COLO829 (cell line): Measurements from ENCODE around the gene FGF22.
"Not testable (repeated sequence)": the region's sequence is repeated elsewhere in the genome, so short reads cannot be mapped to it uniquely, and the experiment has no call there.

Experiments
- DNase-seq: peaks from one replicate; pipeline ENCODE4 v3.0.0; 2012; ENCODE audit warnings: low spot score

The FGF22 gene

DNA sequence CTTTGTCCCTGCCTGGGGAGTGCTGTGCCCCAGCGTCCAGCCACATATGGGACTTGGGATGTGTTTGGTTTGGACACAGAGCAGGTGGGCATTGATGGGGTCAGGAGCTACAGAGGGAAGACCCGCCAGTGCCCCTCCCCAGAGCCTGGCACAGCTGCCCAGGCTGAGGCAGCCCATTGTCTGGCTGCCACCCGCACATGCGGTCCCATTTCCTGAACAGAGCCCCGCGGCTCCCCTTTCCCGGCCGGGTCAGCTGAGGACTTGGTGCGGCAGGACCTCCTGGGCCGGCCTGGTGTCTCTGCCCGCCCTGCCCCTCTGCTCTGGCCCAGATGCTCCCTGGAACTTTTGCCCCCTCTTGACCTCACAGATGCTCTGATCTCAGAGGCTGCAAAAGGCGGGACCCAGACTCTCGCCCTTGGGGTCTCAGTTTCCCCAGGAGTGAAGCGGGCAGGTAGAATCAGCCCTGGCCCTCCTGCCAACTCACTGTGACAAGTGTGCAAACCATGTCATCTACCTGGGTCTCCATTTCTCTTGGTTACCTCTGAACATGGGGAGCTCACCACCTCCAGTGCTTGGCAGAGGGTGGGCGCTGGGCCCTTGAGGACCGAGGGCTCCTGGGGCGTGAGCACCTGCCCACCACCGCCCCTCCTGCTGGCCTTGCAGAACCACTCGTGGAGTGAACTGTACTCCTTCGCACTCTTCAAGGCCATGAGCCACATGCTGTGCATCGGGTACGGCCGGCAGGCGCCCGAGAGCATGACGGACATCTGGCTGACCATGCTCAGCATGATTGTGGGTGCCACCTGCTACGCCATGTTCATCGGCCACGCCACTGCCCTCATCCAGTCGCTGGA lies 32.2 kb upstream of the FGF22 start:
- no peak for DNase-seq

DNA sequence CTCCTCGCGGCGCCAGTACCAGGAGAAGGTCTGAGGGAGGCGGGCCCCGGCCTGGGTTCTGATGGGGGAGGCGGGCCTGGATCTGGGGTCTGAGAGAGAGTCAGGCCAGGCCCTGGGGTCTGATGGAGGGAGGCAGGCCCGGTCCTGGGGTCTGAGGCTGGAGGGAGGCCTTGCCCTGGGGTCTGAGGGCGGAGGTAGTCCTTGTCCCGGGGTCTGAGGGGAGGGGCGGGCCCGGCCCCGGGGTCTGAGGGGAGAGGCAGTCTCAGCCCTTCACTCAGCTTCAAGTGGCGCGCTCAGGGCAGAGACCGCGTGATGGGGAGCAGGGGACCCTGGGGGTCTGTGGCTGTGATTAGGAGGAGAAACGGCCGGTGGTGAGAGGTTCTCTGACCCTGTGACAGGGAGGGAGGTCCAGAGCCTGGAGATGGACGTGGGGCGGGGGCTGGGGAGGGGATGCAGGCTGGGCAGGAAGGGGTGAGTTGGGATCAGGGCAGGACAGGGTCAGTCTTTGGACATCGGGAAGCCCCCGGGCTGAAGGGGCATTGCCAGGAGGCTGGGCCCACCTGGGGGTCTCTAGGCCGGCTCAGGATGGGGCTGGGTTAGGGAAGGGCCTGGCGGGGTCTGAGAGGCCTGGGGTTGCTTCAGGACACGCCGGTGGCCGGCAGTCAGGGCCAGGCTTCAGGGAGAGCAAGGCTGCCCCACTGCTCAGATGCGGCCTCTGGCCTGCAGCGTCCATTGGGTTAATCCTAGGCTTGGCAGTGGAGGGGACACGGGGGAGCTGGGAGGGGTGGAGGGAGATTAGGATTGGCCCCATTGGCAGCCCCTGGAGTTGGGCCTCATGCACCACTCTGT lies 31.3 kb upstream of the FGF22 start:
- DNase-seq: no peak

DNA sequence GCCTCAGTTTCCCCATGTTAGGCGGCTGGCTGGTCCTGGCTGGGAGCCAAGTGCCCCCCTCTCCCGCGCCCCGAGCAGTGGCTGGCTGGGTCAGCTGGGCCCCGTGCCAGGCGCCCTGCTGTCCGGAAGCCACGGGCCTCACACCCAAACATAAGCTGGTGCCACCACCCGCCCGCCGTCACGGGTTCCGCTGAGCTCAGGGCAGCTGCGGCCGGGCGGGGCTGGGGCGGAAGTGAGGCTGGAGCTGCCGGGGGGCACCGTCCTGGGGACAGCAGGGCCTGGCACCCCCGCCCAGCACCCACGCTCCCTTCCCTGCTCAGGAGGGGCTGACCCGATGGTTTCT lies 30.7 kb upstream of the FGF22 start:
- peak; percentile 58 for DNase-seq

DNA sequence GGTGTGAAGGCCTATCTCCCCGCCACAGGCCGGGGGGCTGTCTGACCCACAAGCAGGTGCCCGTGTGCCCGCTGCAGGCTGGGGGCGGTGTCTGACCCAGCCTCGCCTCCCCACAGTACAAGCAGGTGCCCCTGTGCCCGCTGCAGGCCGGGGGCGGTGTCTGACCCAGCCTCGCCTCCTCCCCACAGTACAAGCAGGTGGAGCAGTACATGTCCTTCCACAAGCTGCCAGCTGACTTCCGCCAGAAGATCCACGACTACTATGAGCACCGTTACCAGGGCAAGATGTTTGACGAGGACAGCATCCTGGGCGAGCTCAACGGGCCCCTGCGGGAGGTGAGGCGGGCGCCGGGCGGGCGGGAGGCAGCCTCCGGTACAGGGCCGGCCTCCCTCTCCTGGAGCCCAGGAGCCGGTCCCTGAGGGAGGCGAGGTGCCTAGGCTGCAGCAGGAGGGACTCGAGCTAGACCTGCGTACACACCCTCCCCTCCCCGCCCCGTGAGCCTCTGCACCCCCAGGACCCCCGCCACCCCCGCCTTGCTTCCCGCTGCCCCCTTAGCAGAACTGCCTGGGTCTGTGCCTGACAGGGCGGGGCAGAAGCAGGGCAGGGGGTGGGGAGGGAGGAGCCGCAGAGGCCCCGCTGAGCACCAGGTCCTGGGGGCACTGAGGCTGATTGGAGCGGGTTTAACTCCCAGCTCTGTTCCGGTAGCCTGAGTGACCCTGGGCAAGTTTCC lies 29.4 kb upstream of the FGF22 start:
- DNase-seq: no peak

DNA sequence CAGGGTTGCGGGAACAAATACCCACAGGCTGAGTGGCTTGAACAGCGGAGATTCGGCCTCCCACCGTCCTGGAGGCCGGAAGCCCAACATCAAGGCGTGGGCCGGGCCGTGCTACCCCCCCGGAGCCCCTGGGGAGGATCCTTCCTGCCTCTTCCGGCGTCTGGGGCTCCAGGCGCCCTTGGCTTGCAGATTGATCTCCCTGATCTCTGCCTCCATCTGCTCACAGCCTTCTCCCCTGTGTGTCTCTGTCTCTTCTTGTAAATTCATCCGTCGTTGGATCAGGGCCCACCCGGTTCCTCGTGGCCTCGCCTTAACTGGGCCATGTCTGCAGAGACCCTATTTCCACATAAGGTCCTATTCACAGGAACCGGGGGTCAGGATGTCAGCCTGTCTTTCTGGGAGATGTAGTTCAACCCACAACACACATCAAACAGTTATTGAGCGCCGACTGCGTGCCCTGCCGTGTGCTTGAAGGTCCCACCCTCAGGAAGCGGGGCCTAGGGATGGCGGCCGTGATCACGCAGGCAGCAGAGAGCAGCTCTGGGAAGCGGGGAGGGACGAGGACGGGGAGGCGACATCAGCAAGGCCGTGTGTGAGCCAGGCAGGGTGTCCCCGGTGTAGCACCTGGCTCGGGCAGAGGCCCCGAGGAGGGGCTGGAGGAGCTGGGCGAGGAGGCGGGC lies 28.7 kb upstream of the FGF22 start:
- peak; percentile 68 for DNase-seq

DNA sequence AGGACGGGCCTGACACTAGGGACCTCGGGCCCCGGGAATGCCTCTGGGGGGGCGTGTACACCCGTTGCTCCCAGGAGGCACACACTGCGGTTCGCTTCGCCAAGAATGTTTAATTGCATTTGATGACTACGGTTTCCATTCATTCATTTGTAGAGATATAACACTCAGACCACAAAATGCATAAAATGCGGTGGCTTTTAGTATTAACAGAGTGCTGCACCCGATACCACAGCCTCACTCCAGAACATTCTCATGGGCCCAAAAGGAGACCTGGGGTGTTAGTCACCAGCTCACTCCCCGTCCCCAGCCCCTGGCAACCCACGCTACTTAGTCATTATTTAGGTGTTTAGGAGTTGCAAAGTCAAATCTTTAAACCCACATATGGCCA lies 28.2 kb upstream of the FGF22 start:
- peak; percentile 43 for DNase-seq

DNA sequence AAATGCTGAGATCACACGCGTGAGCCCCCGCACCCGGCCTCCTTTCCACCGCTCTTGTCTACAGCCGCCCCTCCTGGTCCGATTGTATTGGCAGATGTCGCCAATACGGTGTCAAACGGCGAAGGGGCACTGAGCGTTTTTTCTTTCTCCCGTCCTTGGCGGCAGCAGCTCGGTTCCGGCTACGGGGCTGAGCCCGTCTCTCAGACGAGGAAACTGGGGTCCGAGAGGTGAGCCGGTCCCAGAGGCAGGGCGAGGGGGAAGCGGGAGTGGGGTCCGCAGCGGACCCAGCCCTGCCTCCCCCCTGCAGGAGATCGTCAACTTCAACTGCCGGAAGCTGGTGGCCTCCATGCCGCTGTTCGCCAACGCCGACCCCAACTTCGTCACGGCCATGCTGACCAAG lies 26.7 kb upstream of the FGF22 start:
- DNase-seq: no peak

DNA sequence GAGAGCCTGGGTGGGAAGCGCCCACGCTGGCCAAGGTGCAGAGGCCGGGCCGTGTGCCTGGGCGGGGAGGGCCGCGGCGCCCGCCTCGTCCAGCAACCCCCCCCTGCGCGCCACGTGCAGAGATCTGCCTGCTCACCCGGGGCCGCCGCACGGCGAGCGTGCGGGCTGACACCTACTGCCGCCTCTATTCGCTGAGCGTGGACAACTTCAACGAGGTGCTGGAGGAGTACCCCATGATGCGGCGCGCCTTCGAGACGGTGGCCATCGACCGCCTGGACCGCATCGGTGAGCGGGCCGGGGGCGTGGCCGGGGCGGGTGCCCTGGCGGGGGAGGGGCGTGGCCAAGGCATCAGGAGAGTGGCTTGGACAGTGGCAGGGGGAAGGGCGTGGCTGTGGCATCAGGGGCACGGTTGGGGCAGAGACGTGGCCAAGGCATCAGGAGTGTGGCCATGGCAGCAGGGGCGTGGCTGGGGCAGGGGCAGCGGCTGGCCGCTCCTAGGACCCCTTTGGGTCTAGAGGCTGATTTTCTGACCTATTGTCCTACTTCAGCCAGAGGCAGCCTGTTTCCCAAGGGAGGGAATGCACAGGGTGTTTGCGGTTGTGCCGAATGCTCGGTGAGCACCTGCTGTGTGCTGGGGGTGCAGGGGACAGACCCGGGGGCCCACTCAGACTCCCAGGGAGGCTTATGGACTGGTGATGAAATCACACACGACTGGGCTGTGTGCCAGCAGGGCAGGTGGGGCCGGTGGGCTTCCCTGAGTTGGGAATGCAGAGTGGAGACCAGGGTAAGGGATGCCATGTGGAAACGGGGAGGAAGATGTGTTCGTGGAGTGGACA lies 25.7 kb upstream of the FGF22 start:
- DNase-seq: no peak

DNA sequence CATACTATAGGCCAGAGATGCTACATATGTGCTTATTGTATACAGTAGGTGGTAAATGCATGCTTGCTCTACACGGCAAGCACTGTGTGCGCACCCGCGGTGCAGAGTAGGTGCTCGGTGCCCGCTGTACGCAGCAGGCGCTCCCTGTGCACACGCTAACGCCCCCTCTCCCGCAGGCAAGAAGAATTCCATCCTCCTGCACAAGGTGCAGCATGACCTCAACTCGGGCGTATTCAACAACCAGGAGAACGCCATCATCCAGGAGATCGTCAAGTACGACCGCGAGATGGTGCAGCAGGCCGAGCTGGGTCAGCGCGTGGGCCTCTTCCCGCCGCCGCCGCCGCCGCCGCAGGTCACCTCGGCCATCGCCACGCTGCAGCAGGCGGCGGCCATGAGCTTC lies 24.1 kb upstream of the FGF22 start:
- no peak for DNase-seq

DNA sequence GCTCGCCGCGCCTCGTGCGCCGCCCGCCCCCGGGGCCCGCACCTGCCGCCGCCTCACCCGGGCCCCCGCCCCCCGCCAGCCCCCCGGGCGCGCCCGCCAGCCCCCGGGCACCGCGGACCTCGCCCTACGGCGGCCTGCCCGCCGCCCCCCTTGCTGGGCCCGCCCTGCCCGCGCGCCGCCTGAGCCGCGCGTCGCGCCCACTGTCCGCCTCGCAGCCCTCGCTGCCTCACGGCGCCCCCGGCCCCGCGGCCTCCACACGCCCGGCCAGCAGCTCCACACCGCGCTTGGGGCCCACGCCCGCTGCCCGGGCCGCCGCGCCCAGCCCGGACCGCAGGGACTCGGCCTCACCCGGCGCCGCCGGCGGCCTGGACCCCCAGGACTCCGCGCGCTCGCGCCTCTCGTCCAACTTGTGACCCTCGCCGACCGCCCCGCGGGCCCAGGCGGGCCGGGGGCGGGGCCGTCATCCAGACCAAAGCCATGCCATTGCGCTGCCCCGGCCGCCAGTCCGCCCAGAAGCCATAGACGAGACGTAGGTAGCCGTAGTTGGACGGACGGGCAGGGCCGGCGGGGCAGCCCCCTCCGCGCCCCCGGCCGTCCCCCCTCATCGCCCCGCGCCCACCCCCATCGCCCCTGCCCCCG lies 23.5 kb upstream of the FGF22 start:
- DNase-seq: no peak

DNA sequence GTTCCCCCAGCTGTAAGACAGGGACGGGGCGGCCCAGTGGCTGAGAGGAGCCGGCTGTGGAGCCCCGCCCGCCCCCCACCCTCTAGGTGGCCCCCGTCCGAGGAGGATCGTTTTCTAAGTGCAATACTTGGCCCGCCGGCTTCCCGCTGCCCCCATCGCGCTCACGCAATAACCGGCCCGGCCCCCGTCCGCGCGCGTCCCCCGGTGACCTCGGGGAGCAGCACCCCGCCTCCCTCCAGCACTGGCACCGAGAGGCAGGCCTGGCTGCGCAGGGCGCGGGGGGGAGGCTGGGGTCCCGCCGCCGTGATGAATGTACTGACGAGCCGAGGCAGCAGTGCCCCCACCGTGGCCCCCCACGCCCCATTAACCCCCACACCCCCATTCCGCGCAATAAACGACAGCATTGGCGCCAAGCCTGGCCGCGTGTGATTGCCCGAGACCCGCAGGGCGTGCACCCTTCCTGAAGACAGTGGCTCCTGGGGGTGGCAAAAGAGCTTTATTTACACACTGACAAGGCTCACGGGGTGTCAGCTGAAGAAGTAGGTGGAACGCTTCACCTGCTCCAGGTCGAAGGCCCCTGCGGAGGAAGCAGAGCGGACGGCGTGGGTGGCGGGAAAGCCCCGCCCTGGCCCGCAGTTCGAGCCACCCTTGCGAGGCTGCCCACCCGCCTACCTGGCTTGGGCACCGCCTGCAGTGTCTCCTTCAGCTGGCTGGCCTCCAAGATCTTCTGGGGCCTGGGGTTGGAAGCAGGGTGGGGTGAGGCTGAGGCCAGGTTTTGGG lies 22.7 kb upstream of the FGF22 start:
- DNase-seq: no peak

DNA sequence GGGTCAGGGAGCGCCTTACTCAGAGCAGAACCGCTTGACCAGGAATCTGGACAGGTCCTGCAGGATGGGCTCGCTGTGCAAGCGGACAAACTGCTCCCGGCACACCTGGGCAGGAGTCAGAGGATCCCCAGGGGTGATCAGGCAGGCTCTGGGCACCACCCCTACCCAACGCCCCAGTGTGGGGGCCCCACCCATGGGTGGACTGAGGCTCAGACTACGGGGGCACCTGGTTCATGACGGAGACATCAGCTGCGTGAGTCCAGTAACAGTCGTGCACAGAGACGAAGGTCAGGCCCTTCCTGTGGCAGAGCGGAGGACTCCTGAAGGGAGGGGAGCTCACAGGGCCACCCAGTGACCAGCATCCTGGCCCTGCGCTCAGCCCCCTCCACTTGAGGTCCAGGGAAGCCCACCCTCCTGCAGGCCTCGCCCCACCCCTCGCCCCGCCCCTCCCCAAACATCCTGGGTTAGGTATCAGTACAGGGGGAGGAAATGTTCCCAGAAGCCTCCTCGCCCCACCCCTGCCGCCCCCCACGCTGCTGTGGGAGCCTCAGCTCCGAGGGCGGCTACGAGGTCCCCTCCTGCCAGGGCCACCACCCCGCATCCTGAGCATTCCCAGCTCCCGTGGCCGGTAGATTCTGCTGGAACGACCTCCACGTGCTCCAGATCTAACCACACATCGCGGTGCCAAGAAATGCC lies 22.0 kb upstream of the FGF22 start:
- DNase-seq: no peak

DNA sequence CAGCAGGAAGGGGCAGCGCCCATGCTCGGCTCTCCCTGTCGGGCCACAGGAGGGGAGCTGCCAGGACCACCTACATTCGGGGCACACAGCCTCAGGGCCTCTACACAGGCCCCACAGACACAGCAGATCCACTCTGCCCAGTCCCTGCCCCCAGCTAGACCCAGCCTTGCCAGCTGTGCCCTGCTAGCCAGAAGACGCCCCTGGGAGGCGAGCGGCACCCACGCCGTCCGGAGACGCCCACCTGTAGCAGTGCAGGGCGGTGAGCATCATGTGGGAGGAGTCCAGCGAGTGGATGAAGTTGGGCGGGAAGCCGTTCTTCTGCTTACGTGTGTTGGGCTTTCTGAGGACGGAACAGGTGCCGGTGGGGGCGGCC lies 21.4 kb upstream of the FGF22 start:
- no peak for DNase-seq

DNA sequence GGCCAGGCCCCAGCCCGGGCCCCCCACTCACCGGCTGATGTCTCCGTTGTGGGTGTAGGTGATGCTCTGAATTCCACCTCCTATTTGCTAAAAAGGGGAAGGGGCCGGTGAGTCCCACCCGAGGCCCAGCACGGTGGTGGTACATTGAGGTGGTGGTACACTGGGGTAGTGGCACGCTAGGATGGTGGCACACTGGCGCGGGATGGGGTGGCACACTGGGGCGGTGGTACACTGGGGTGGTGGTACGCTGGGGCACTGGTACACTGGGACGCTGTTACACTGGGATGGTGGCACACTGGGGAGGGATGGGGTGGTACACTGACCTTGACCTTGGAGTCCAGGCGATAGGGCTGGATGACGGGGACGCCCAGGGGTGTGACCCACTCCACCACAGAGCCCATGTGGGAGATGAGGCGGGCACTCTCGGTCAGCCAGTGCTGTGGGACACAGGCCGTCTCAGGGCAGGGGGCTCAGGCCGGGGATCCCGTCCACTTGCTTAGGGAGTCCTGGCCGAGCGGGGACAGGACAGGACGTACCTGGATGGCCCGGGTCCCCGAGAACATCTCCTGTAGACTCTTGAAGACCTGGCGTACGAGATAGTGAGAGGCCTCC lies 20.9 kb upstream of the FGF22 start:
- DNase-seq: no peak

DNA sequence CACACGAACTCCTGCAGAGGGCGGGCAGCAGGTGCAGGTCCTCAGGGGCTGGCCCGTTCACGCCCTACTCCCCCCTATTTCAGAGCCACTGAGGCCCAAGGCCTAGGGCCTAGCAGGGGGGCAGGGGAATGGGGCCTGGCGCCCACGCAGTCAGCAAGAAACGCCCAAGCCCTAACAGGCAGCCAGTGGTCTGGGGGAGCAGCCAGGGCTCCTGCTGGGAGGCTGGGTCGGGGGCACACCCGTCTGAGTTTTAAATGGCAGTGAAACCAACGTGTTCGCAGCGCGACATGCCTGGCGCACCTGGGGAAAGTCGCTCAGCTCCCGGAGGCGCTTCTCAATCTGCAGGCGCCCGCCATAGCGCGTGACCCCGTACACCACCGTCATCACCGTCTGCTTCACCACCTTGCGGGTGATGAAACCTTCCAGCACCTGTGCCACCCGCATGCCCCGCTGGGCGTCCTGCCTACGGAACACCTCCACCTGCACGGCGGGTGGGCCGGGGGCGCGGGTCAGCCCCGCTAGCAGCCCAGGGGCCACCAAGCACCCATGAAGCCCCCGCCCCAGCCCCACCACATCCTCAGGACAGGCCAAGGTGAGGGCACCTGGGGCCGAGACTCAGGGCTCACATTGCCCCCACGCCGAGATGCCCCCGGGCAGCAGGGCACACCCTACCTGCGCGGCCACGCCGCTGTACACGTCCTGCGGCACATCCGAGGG lies 20.2 kb upstream of the FGF22 start:
- DNase-seq: no peak

DNA sequence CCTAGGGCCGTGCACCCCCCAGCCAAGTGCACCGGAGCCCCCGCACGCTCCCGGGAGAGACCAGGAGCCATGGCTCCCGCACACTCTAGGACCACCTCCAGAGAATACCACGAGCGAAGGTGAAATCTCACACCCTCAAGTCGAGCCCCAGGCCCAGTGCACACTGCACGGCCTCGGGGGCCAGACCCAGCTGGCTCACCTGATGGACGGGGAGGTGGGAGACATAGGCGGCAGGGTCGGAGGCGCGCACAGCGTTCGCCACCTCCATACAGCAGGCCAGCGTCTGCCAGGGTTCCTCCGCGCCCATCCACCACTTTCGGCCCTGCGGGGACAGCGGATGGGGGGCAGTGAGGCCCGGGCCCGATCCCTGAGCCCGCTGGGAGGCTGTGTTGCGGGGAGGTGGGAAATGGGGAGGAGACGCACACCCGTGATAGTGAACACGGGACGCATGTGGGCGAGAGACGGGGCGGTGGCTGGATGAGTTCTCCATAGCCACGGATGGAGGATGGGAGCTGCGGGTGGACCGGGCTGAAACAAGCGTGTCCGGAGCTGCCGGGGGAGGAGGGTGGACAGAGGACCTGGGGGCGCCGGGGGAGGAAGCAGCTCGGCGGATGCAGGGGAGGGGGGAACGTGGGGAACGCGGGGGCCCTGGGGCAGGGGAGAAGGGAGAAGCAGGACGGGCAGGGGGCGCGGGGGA lies 19.4 kb upstream of the FGF22 start:
- no peak for DNase-seq

DNA sequence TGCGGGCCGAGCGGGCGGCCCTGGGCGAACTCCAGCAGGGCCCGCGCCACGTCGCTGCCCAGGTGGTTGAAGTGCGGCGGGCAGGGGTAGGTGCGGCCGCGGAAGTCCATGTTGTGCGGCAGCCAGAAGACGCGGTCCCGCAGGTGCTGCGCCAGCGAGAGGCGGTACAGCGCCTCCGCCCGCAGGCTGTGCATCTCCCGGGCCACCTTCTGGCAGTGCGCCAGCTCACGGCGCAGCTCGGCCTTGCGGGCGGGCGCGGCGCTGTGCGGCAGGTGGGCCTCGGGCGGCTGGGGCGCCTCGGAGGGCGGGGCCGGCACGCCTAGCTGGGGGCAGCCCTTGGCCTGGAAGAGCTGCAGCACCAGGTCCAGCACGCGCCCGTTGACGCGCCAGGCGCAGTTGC lies 18.5 kb upstream of the FGF22 start:
- DNase-seq: not testable (repeated sequence)

DNA sequence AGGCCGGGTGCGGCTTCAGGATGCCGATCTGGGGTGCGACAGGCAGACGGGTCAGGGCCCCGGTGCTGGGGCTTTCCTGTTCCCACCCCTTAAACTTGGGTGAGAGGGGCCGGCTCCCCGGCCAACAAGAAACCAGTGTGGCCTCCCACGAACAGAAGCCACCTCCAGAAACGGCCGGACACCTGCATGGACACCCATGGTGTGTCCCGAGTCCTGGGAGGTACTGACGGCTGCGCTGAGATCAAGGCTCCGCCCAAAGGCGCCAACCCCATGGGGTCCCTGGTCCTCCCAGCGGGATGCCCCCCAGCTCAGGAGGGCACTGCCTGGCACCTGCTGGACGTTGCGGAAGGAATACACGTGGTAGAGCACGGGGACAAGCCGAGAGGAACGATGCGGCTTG lies 17.9 kb upstream of the FGF22 start:
- no peak for DNase-seq
